ENCODE data around the gene FRMD5. TPM values are rescaled to one million over a fixed set of nuclear protein-coding genes. Genes with fewer than 3 reads are reported as not detected.

The FRMD5 gene
- total RNA-seq, 1 experiment from 2014 or later = 27.2 TPM

DNA sequence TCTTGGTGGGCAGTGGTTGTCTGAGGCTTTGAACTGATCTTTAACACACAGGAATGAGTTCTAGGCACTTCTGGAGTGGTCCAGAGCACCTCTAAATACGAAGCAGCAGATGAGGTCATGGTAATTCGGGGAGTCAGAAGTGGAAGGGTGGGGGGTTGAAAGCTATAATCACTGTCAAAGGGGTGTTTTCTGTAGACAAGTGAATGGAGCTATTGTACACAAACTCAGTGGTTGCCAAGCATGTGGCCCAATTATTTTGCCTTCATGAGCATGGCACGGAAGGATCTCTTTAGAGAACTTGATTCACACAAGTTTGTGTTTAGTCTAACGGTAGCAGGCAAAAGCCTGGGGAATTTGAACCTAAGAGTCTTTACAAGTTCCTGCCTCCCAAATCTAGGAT, 6.3 kb downstream of the FRMD5 start (continued):
- no peak for TF ChIP-seq ZBTB33 (IDR thresholded peaks at IDR 0.05; ENCODE audit: extremely low read depth, insufficient replicate concordance, low read length)

DNA sequence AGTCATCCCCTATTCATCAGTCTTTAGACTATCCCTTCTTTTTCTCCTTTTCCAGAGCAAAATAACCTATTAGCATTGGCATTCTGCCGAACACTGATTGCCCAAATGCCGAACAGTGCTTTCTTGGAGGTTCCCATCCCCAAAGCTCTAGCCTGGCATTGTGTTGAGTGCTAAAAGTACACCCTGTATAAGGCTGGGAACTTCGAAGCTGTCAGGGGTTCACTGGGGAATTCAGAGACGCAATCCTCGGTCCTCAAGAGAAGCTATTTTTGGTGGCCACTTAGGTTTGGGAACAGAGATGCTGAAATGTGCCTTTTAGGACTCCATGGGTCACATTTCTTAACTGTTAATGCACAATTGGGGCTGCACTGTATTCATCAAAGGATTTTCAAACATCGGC, 8.4 kb downstream of the FRMD5 start:
- Histone ChIP-seq H3K9me3 (ENCODE audit: control insufficient read depth in 1 of 2, insufficient read depth in 1 of 2, low read depth in 1 of 2, low read length in 2 of 2) (no peaks in the 10 kb centered on the region), H3K27me3 (ENCODE audit: insufficient read depth, low read length) (no peaks in the 10 kb centered on the region), H3K4me2 (ENCODE audit: low read length) (no peak overlapping the region), H3K4me3 (replicated peaks in 1 of 2; ENCODE audit: low read depth in 1 of 2, low read length in 2 of 2) (no peak overlapping the region), H3K9me2 (ENCODE audit: insufficient read depth) (no peaks in the 10 kb centered on the region), H2AFZ (ENCODE audit: low read depth, low read length, poor library complexity, severe bottlenecking) (no peak overlapping the region), H3K79me2 (ENCODE audit: insufficient read depth, low read length) (peaks cover 100% of the 10 kb centered on the region), H3K9ac (ENCODE audit: low read length) (no peak overlapping the region), H4K20me1 (ENCODE audit: insufficient read depth) (no peaks in the 10 kb centered on the region), H3K36me3 (ENCODE audit: control insufficient read depth in 1 of 2, insufficient read depth in 2 of 2, low read length in 2 of 2) (no peaks in the 10 kb centered on the region), H3K27ac (ENCODE audit: low read depth, low read length) (no peak overlapping the region), H3K4me1 (ENCODE audit: control insufficient read depth in 1 of 2, insufficient read depth in 2 of 2, low read length in 2 of 2) (peaks cover 6 to 52% of the 10 kb centered on the region in 2 experiments)
- no peak for ATAC-seq
- no TSS peak for BruUV-seq (replicated peaks)
- ChIA-PET RAD21 (ENCODE audit: low non-redundant PET in 1 of 2, low total read pairs in 2 of 2, uncharacterized antibody in 2 of 2, unreplicated experiment in 2 of 2) (no interaction called here), CTCF (no interaction called here), POLR2A (no interaction called here)
- intact Hi-C loops (cut with micrococcal nuclease) = no loop called here
- no peak for DNase-seq (ENCODE audit: low read depth, low spot score)
- TF ChIP-seq YY1 (IDR thresholded peaks at IDR 0.05; ENCODE audit: extremely low read depth, insufficient replicate concordance, low read depth, low read length) (no peak), ZBTB33 (IDR thresholded peaks at IDR 0.05; ENCODE audit: extremely low read depth, insufficient replicate concordance, low read length) (no peak), EZH2 (IDR thresholded peaks at IDR 0.05) (no peak), EZH2phosphoT487 (IDR thresholded peaks at IDR 0.05; ENCODE audit: borderline replicate concordance) (no peak), CEBPB (IDR thresholded peaks at IDR 0.05; ENCODE audit: low read depth) (no peak)
